ENCODE results near the gene SPHK2.
A peak's percentile ranks its signal among the peaks of the same experiment; 100 is the strongest.

The SPHK2 gene

DNA sequence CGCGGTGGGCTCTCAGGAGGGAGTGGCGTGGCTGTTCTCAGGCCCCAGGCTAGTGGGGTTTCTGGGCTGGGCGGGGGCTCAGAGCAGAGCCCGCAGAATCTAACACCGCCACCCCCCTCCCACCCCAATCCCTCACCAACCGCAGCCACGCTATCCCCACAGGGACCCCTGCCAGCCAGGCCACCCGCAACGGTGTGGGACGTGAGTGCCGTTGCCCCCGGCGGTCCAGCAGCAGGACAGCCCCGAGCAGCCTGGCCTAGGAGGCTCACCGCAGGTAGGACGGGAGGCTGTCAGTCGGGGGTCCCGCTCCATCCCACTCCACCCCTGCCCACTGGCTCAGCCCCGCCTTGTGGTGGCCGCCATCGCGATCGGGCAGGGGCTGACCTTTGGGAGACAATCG, 53.7 kb downstream of the SPHK2 start, which contains the start of gene NTN5:
NTN5 (minus strand) TSS at position 24 of the 400 bp plus-strand sequence. CDS start 2,031 bp downstream, outside the sequence.
- TF ChIP-seq SUZ12 (IDR thresholded peaks at IDR 0.05) = no peak
- no peak for TF ChIP-seq TARDBP (IDR thresholded peaks at IDR 0.05)
- no peak for TF ChIP-seq ARNT (IDR thresholded peaks at IDR 0.05)
- no peak for TF ChIP-seq L3MBTL2 (conservative IDR thresholded peaks at IDR 0.05)
- TF ChIP-seq ELF4 (IDR thresholded peaks at IDR 0.05) = no peak
- ChIA-PET POLR2A (no interaction called here), CTCF (no interaction called here)
- no peak for DNase-seq (ENCODE audit: extremely low spot score)

- POLR2A ChIA-PET = interaction anchor here (0.9 kb wide), 1 partner anchor 199 kb away, joined by 3 read pairs; the partner anchor contains the start of gene PPP1R15A
- CTCF ChIA-PET = interaction anchor here (0.6 kb wide), 1 partner anchor 111 kb away, joined by 3 read pairs; no protein-coding TSS in a partner anchor
- DNase-seq (ENCODE audit: extremely low spot score) = no peak
- no peak for TF ChIP-seq FOXM1 (IDR thresholded peaks at IDR 0.05; ENCODE audit: borderline replicate concordance)
- TF ChIP-seq LEF1 (IDR thresholded peaks at IDR 0.05; ENCODE audit: borderline replicate concordance) = no peak
- no peak for TF ChIP-seq FOXA1 (IDR thresholded peaks at IDR 0.05)
- no peak for TF ChIP-seq SUZ12 (IDR thresholded peaks at IDR 0.05)
- TF ChIP-seq HDGF (IDR thresholded peaks at IDR 0.05; ENCODE audit: borderline replicate concordance) = no peak
- TF ChIP-seq TARDBP (IDR thresholded peaks at IDR 0.05) = no peak
- TF ChIP-seq, protein P1, sequence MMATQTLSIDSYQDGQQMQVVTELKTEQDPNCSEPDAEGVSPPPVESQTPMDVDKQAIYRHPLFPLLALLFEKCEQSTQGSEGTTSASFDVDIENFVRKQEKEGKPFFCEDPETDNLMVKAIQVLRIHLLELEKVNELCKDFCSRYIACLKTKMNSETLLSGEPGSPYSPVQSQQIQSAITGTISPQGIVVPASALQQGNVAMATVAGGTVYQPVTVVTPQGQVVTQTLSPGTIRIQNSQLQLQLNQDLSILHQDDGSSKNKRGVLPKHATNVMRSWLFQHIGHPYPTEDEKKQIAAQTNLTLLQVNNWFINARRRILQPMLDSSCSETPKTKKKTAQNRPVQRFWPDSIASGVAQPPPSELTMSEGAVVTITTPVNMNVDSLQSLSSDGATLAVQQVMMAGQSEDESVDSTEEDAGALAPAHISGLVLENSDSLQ (IDR thresholded peaks at IDR 0.05) = no peak
- TF ChIP-seq NFRKB (IDR thresholded peaks at IDR 0.05) = no peak
- TF ChIP-seq SP1 (IDR thresholded peaks at IDR 0.05) = no peak
- no peak for TF ChIP-seq BHLHE40 (IDR thresholded peaks at IDR 0.05; ENCODE audit: borderline replicate concordance)
- no peak for TF ChIP-seq ARNT (IDR thresholded peaks at IDR 0.05)
- TF ChIP-seq ZNF384 (IDR thresholded peaks at IDR 0.05) = no peak
- TF ChIP-seq L3MBTL2 (conservative IDR thresholded peaks at IDR 0.05) = no peak
- no peak for TF ChIP-seq ELF4 (IDR thresholded peaks at IDR 0.05)
- TF ChIP-seq CTBP1 (IDR thresholded peaks at IDR 0.05; ENCODE audit: borderline replicate concordance) = no peak
Measured at GRCh38 chr19:48673436-48674100, 54.3 kb downstream of the SPHK2 start.

GRCh38 chr19:48674216-48674809, 55.0 kb downstream of the SPHK2 start:
- no peak for TF ChIP-seq SP1 (IDR thresholded peaks at IDR 0.05)
- TF ChIP-seq FOXK2 (IDR thresholded peaks at IDR 0.05) = no peak
- CTCF ChIA-PET = interaction anchor here (0.5 to 1.0 kb wide), 4 partner anchors 30 to 170 kb away, joined by 3 to 5 read pairs (median 4); no protein-coding TSS in a partner anchor
- DNase-seq (ENCODE audit: extremely low spot score) = no peak
- POLR2A ChIA-PET = interaction anchor here (0.9 to 2.4 kb wide), 4 partner anchors 28 to 198 kb away, joined by 3 to 8 read pairs (median 3); partner anchors contain the start of gene PPP1R15A

- TF ChIP-seq LEF1 (IDR thresholded peaks at IDR 0.05; ENCODE audit: borderline replicate concordance) = no peak
- TF ChIP-seq SP1 (IDR thresholded peaks at IDR 0.05) = no peak
- POLR2A ChIA-PET = interaction anchor here (0.9 to 2.4 kb wide), 6 partner anchors 29 to 197 kb away, joined by 3 to 8 read pairs (median 3); partner anchors contain the start of genes PPP1R15A, RPL18 and SPHK2
- peak; percentile 93 for DNase-seq (ENCODE audit: extremely low spot score)
- CTCF ChIA-PET = interaction anchor here (0.5 to 1.5 kb wide), 10 partner anchors 8 to 169 kb away, joined by 3 to 5 read pairs (median 3); partner anchors contain the start of genes CA11 and HSD17B14
Measured at GRCh38 chr19:48674921-48675824, 55.9 kb downstream of the SPHK2 start.

- TF ChIP-seq FOXA1 (IDR thresholded peaks at IDR 0.05) (no peak), LEF1 (IDR thresholded peaks at IDR 0.05; ENCODE audit: borderline replicate concordance) (no peak), FOXM1 (IDR thresholded peaks at IDR 0.05; ENCODE audit: borderline replicate concordance) (no peak), NFRKB (IDR thresholded peaks at IDR 0.05) (no peak), CTBP1 (IDR thresholded peaks at IDR 0.05; ENCODE audit: borderline replicate concordance) (no peak), ELF4 (IDR thresholded peaks at IDR 0.05) (no peak), TARDBP (IDR thresholded peaks at IDR 0.05) (no peak), BHLHE40 (IDR thresholded peaks at IDR 0.05; ENCODE audit: borderline replicate concordance) (no peak), SP1 (IDR thresholded peaks at IDR 0.05) (no peak), ARNT (IDR thresholded peaks at IDR 0.05) (no peak), HDGF (IDR thresholded peaks at IDR 0.05; ENCODE audit: borderline replicate concordance) (no peak), FOXK2 (IDR thresholded peaks at IDR 0.05) (no peak), SUZ12 (IDR thresholded peaks at IDR 0.05) (no peak), L3MBTL2 (conservative IDR thresholded peaks at IDR 0.05) (no peak), ZNF384 (IDR thresholded peaks at IDR 0.05) (no peak)
- TF ChIP-seq, protein P1 (IDR thresholded peaks at IDR 0.05) = no peak
- DNase-seq (ENCODE audit: extremely low spot score) = no peak
- CTCF ChIA-PET = interaction anchor here (1.2 to 1.5 kb wide), 2 partner anchors 9 to 62 kb away, joined by 3 to 4 read pairs; no protein-coding TSS in a partner anchor
- POLR2A ChIA-PET = interaction anchor here (2.4 kb wide), 1 partner anchor 40 kb away, joined by 8 read pairs; no protein-coding TSS in a partner anchor
Measured at GRCh38 chr19:48676487-48676886, 57.2 kb downstream of the SPHK2 start.

DNA sequence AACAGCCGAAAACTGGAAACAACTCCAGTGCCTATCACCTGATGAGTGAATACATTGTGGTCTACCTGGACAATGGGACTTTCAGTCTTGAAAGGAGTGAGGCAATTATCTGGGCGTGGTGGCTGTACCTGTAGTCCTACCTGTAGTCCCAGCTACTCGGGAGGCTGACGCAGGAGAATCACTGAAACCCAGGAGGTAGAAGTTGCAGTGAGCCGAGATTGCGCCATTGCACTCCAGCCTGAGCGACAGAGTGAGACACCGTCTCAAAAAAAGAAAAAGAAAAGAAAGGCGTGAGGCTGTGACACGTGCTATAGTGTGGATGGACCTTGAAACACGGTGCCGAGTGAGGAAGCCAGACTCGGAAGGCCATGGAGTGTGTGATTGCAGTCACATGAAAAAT, 57.6 kb downstream of the SPHK2 start:
- ChIA-PET CTCF (no interaction called here), POLR2A (interaction anchor here (1.2 to 1.4 kb wide), 2 partner anchors 31 to 44 kb away, joined by 3 read pairs; partner anchors contain the start of gene CA11)
- no peak for DNase-seq (ENCODE audit: extremely low spot score)
- no peak for TF ChIP-seq BHLHE40 (IDR thresholded peaks at IDR 0.05; ENCODE audit: borderline replicate concordance)
- no peak for TF ChIP-seq SUZ12 (IDR thresholded peaks at IDR 0.05)
- no peak for TF ChIP-seq TARDBP (IDR thresholded peaks at IDR 0.05)
- no peak for TF ChIP-seq LEF1 (IDR thresholded peaks at IDR 0.05; ENCODE audit: borderline replicate concordance)
- TF ChIP-seq FOXK2 (IDR thresholded peaks at IDR 0.05) = no peak
- no peak for TF ChIP-seq SP1 (IDR thresholded peaks at IDR 0.05)
- no peak for TF ChIP-seq ARNT (IDR thresholded peaks at IDR 0.05)
- no peak for TF ChIP-seq NFRKB (IDR thresholded peaks at IDR 0.05)
- TF ChIP-seq FOXA1 (IDR thresholded peaks at IDR 0.05) = no peak
- no peak for TF ChIP-seq ELF4 (IDR thresholded peaks at IDR 0.05)
- TF ChIP-seq L3MBTL2 (conservative IDR thresholded peaks at IDR 0.05) = no peak
- TF ChIP-seq, protein P1 (IDR thresholded peaks at IDR 0.05) = no peak
- TF ChIP-seq FOXM1 (IDR thresholded peaks at IDR 0.05; ENCODE audit: borderline replicate concordance) = no peak
- TF ChIP-seq ZNF384 (IDR thresholded peaks at IDR 0.05) = no peak
- no peak for TF ChIP-seq HDGF (IDR thresholded peaks at IDR 0.05; ENCODE audit: borderline replicate concordance)
